Panc1 (cell line): ENCODE measurements around the gene ATXN1. TPM values are rescaled to one million over a fixed set of nuclear protein-coding genes. Genes with fewer than 3 reads are reported as not detected.

ENCODE experiments used
- ATAC-seq: fragments of 200-7000 bp; cut with Tn5 transposase; 2 replicates; pipeline ENCODE4 v1.9.1; 2020; ENCODE audit warnings: mild to moderate bottlenecking, moderate library complexity
- BruUV-seq: library from RNA; stranded (reverse); fragments of 400-500 nt; replicated peaks from 2 replicates; lab custom pipeline; 2021; lab: Mats Ljungman, UMichigan
- CTCF ChIA-PET: fragments of 300-600 bp; sonication (Branson Sonifier 250); formaldehyde crosslinking; loops from one replicate; lab custom pipeline; 2022; ENCODE audit warnings: antibody characterized with exemption; lab: Charles Lee
- POLR2A ChIA-PET: fragments of 300-600 bp; sonication (Branson Sonifier 250); formaldehyde crosslinking; loops from one replicate; lab custom pipeline; 2022; ENCODE audit warnings: antibody characterized with exemption; lab: Charles Lee
- DNase-seq: peaks from one replicate; pipeline ENCODE4 v3.0.0-alpha.2; 2010; ENCODE audit warnings: low read depth, low spot score
- H3K27ac ChIP-seq: 2 replicates; pipeline ENCODE4 v1.5.1; 2011; ENCODE audit warnings: mild to moderate bottlenecking, low read length, inconsistent platforms
- H3K27me3 ChIP-seq: fragments of 200-500 bp; sonication (Bioruptor generic); 2 replicates; pipeline ENCODE4 v1.6.0; 2014; ENCODE audit warnings: low read length, inconsistent platforms; ENCODE audit not compliant: control insufficient read depth, insufficient read depth
- H3K36me3 ChIP-seq: fragments of 200-500 bp; sonication (Bioruptor generic); 2 replicates; pipeline ENCODE4 v1.5.1; 2014; ENCODE audit warnings: inconsistent platforms, mild to moderate bottlenecking, low read length, moderate library complexity; ENCODE audit not compliant: control insufficient read depth, insufficient read depth
- H3K4me1 ChIP-seq: 2 replicates; pipeline ENCODE4 v1.5.1; 2011; ENCODE audit warnings: inconsistent platforms, mild to moderate bottlenecking, low read length, moderate library complexity; ENCODE audit not compliant: control insufficient read depth, insufficient read depth
- H3K4me3 ChIP-seq, 2 experiments: 2 replicates each; pipeline ENCODE4 v1.5.1; 2011 to 2012; ENCODE audit warnings: low read depth in 2 of 2, low read length in 2 of 2, mild to moderate bottlenecking in 2 of 2, inconsistent platforms in 1 of 2, moderate library complexity in 1 of 2
- H3K9me3 ChIP-seq: fragments of 200-500 bp; sonication (Bioruptor generic); 2 replicates; pipeline ENCODE4 v1.5.1; 2014; ENCODE audit warnings: low read depth, mild to moderate bottlenecking, inconsistent platforms, low read length, moderate library complexity; ENCODE audit not compliant: control insufficient read depth, insufficient read depth
- POLR2AphosphoS5 ChIP-seq: IDR thresholded peaks from 2 replicates; pipeline ENCODE4 v1.6.1; 2012; ENCODE audit warnings: mild to moderate bottlenecking, low read depth, low read length, moderate library complexity
- REST ChIP-seq, 2 experiments: IDR thresholded peaks; 2 replicates each; pipeline ENCODE4 v1.6.1; 2011 to 2012; ENCODE audit warnings: low read depth in 2 of 2, control low read depth in 1 of 2, low read length in 1 of 2, mild to moderate bottlenecking in 1 of 2, moderate library complexity in 1 of 2; ENCODE audit not compliant: insufficient read depth in 1 of 2
- SIN3A ChIP-seq: IDR thresholded peaks from 2 replicates; pipeline ENCODE4 v1.6.1; 2012; ENCODE audit warnings: low read depth, mild to moderate bottlenecking, low read length, moderate library complexity, borderline replicate concordance; ENCODE audit not compliant: insufficient read depth
- TCF7L2 ChIP-seq: IDR thresholded peaks from 2 replicates; pipeline ENCODE4 v1.6.1; 2011; ENCODE audit warnings: mild to moderate bottlenecking, low read depth, low read length, inconsistent platforms
- in situ Hi-C: cut with HindIII; loops from 2 replicates; pipeline ENCODE4 v1.10.0; 2016; ENCODE audit warnings: low sequenced_read_pairs, low pct_unique_long_range_greater_than_20kb
- intact Hi-C: fragments of 100-400 bp; cut with micrococcal nuclease; formaldehyde crosslinking; loops from one replicate; pipeline ENCODE4 v1.10.0; 2022; ENCODE audit not compliant: unreplicated experiment
- total RNA-seq: library from RNA; stranded (reverse); gene quantifications from one replicate; pipeline ENCODE4 v1.2.1, GENCODE V29; 2021; ENCODE audit not compliant: unreplicated experiment
- TF ChIP-seq, protein P1 (sequence below): fragments of 450-650 bp; IDR thresholded peaks from 2 replicates; pipeline ENCODE4 v1.5.1; 2017; ENCODE audit warnings: mild to moderate bottlenecking

The ATXN1 gene
- total RNA-seq, 1 experiment from 2014 or later = 67.1 TPM

- intact Hi-C loops = no loop called here
- in situ Hi-C loops = no loop called here
Observed at GRCh38 chr6:16329233-16329632, 432.0 kb downstream of the ATXN1 start.

DNA sequence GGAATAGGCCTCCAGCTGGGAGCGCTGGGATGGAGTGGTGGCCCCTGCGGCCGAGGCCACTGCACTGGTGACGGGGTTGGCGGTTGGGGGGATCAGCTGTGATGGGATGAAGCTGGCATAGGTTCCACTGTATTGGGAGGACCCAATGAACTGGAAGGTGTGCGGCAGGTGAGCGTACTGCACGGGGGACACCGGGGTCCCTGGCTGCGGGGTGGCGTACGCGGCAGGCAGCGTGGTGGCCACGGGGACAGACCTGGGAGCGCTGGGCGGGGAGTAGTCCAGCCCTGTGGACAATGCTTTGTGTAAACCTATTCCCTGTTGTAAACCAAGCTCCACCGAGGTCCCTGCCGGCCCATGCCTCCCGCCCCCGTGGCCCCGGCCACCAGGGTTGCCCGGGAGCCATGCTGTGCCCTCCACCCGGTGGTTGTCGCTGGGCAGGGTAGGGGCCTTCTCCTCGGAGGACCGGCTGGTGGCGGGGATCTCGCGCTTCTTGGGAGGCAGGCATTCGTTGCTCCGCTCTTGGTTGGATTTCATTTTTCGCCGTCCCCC, 433.4 kb downstream of the ATXN1 start:
- ATAC-seq = no peak
- no peak for DNase-seq
- no peak overlapping the region for H3K4me3 ChIP-seq
- H3K9me3 ChIP-seq = no peaks in the 10 kb centered on the region
- TF ChIP-seq TCF7L2 = no peak
- TF ChIP-seq SIN3A = no peak
- TF ChIP-seq, protein P1, sequence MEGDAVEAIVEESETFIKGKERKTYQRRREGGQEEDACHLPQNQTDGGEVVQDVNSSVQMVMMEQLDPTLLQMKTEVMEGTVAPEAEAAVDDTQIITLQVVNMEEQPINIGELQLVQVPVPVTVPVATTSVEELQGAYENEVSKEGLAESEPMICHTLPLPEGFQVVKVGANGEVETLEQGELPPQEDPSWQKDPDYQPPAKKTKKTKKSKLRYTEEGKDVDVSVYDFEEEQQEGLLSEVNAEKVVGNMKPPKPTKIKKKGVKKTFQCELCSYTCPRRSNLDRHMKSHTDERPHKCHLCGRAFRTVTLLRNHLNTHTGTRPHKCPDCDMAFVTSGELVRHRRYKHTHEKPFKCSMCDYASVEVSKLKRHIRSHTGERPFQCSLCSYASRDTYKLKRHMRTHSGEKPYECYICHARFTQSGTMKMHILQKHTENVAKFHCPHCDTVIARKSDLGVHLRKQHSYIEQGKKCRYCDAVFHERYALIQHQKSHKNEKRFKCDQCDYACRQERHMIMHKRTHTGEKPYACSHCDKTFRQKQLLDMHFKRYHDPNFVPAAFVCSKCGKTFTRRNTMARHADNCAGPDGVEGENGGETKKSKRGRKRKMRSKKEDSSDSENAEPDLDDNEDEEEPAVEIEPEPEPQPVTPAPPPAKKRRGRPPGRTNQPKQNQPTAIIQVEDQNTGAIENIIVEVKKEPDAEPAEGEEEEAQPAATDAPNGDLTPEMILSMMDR = no peak
- no peak for TF ChIP-seq POLR2AphosphoS5
- no peak for TF ChIP-seq REST (IDR thresholded peaks at IDR 0.05; ENCODE audit: insufficient read depth in 1 of 2, low read depth in 2 of 2, low read length in 1 of 2)
- peaks cover 12% of the 10 kb centered on the region for H3K4me1 ChIP-seq
- in situ Hi-C loops (no loop called here), intact Hi-C loops (no loop called here)
- CTCF ChIA-PET = no interaction called here
- POLR2A ChIA-PET = no interaction called here
- H3K27ac ChIP-seq = no peak overlapping the region
- H3K27me3 ChIP-seq = no peaks in the 10 kb centered on the region
- no TSS peak for BruUV-seq
- no peaks in the 10 kb centered on the region for H3K36me3 ChIP-seq

More at GRCh38 chr6:16329233-16329632, 432.0 kb downstream of the ATXN1 start:
- CTCF ChIA-PET = no interaction called here
- BruUV-seq = no TSS peak
- Histone ChIP-seq H3K27me3 (no peaks in the 10 kb centered on the region), H3K9me3 (no peaks in the 10 kb centered on the region), H3K36me3 (no peaks in the 10 kb centered on the region), H3K4me3 (no peak overlapping the region), H3K4me1 (peaks cover 12% of the 10 kb centered on the region), H3K27ac (no peak overlapping the region)
- DNase-seq = no peak
- POLR2A ChIA-PET = no interaction called here
- no peak for ATAC-seq
- TF ChIP-seq REST (IDR thresholded peaks at IDR 0.05; ENCODE audit: insufficient read depth in 1 of 2, low read depth in 2 of 2, low read length in 1 of 2) = no peak
- TF ChIP-seq POLR2AphosphoS5 = no peak
- TF ChIP-seq SIN3A = no peak
- no peak for TF ChIP-seq TCF7L2
